GM19240 (cell line): ENCODE measurements around the gene PNKP.
A peak's percentile ranks its signal among the peaks of the same experiment; 100 is the strongest.

Experiments used
- DNase-seq: peaks from one replicate; pipeline ENCODE4 v3.0.0; 2011; ENCODE audit warnings: low spot score; ENCODE audit not compliant: insufficient read length

Gene PNKP

DNA sequence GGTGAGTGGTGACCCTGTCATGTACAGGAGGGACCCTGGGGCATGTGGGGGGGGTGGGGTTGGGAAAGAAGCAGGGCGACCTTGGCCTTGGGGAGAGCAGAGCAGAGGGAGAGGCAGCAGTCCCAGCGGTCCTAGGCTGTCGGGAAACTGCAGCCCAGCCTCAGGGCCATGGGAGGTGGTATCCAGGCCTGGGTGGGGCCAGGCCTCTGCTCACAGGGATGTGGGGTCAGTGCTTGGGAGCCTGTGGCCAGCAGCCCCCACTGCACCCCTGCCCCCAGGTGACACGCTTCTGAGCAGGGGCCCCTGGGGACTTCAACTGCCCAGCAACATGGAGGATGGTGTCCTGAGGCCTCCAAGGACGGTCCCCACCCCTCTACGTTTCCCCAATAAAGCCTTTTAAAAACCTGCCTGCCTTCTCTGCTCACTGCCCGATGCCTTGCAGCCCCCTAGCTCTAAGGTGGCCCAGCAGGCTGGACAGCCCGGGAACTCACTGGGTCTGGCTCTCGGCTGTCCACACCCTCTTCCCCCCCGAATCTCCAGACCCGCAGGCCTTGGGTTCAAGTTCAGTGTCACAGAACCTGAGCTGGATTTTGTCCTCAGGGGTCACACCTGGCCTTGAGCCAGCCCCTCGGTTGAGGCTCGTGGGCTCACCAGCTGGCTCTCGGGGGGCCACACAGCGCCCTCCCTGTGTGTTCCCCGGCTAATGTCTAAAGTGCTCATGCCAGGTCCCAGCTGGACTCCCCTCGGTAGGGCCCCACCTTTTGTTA, 6.9 kb downstream of the PNKP start:
- DNase-seq: no peak

DNA sequence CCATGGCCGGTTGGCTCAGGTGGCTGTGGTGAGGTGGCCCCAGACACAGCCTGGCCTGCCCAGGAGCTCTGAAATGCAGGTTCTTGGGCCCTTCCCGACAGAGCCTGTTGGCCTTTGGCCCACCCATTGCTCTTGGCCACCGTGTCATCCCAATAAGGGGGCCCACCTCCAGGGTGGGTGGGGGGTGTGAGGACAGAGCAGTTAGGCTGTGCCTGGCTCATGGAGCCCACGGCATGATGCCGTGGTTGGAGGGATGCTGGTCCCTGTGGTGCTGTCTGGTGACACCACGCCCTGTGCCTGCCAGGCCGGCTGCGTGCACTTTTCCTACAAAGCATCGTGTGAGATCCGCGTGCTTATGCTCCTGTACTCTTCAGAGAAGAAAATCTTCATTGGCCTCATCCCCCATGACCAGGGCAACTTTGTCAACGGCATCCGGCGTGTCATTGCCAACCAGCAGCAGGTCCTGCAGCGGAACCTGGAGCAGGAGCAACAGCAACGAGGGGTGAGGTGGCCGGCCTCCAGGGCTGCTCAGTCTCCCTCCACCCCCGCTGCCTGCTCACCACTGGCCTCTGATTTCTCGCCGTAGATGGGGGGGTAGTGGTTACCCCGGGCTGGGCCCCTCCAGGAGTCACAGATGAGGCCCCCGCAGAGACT, 7.6 kb downstream of the PNKP start:
- no peak for DNase-seq

- no peak for DNase-seq
Measured at GRCh38 chr19:49858088-49858985, 9.0 kb downstream of the PNKP start.

GRCh38 chr19:49857838-49858087, 9.6 kb downstream of the PNKP start:
- no peak for DNase-seq

GRCh38 chr19:49857061-49857837, 10.1 kb downstream of the PNKP start:
- DNase-seq: no peak

DNA sequence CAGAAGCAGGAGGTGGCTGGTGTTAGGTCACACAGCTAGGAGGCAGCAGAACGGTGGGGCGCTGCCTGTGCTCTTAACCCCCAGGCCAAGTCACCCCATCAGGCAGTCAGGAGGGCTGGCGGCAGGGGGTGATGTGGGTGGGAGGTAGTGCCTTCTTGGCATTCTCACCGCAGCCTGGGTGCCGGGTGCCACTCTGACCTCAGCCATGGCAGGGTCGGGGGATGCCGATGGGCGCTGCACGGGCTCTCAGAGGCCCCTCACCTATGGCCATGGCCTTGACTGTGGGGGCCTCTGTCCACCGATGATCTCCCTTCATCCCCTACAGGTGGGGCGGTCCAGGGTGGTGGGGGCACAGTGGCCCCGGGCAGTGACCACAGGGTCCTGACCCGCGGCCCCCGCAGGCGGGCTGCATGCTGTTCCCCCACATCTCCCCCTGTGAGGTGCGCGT, 10.8 kb downstream of the PNKP start:
- no peak for DNase-seq

DNA sequence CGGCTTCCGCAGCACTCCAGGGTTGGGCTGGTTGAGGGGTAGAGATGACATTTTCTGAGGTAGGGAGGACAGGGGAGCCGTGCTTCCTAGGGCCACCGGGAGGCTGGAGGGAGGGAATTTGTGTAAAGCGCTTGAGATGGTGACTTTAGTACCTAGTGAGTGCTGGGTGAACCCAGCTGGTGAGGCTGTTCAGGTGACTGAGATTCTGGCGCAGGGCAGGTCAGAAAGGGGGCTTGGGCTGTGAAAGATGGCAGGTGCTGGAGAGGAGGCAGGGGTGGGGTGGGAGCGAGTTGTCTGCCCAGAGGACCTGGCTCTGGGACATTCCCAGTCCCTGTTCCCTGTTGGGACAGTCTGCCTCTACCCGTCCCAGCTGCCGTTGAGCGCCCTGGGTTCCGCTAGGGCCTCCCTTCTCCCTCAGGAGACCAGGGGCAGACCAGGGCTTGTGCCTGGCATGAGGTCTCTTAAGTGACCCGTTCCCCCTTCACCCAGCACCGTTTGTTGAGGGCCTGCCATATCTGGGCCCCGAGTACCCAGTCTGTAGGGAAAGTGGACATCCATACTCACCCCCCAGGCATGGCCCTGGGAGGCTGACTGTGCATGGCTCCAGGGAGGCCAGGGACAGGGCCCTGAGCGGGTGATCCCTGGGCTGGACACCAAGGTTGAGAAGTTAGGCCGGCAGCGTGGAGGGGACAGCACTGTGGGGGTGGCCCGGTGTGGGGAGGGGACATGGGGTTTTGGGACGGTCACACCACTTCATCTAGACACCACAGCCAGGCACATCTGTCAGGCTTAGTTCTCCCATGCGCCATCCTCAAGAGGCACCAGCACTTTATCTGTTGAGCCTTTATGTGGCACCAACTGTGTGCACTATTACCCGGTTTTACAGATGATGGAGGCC, 11.5 kb downstream of the PNKP start:
- DNase-seq: no peak

- no peak for DNase-seq
Measured at GRCh38 chr19:49855277-49855675, 12.1 kb downstream of the PNKP start.

- DNase-seq: no peak
Measured at GRCh38 chr19:49854378-49855263, 12.8 kb downstream of the PNKP start.

DNA sequence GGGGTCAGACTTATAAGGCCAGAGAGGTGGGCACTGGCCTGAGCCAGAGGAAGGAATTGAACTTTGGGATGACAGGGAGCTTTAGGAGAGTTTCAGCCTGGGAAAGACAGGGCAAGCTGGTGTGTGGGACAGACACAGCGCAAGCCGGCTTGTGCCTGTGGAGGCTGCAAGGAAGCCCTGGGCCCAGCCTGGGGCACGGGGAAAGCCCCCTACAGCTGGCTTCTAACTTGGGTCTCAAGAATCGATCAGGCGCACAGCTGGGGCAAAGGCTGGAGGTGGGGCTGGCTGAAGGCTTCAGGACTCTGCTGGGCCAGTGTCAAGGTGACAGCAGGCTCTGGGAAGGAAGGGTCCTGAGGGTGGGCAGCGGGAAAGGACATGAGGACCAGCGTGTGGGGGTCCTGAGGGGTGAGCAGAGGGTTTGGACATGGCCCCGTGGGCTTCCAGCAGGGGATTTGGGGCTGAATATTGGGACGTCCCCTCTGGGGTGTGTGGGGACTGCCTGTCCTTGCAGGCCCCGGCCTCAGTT, 13.5 kb downstream of the PNKP start:
- DNase-seq: no peak

- no peak for DNase-seq
Measured at GRCh38 chr19:49852631-49853126, 14.7 kb downstream of the PNKP start.

- DNase-seq: no peak
Measured at GRCh38 chr19:49851456-49852259, 15.7 kb downstream of the PNKP start.

DNA sequence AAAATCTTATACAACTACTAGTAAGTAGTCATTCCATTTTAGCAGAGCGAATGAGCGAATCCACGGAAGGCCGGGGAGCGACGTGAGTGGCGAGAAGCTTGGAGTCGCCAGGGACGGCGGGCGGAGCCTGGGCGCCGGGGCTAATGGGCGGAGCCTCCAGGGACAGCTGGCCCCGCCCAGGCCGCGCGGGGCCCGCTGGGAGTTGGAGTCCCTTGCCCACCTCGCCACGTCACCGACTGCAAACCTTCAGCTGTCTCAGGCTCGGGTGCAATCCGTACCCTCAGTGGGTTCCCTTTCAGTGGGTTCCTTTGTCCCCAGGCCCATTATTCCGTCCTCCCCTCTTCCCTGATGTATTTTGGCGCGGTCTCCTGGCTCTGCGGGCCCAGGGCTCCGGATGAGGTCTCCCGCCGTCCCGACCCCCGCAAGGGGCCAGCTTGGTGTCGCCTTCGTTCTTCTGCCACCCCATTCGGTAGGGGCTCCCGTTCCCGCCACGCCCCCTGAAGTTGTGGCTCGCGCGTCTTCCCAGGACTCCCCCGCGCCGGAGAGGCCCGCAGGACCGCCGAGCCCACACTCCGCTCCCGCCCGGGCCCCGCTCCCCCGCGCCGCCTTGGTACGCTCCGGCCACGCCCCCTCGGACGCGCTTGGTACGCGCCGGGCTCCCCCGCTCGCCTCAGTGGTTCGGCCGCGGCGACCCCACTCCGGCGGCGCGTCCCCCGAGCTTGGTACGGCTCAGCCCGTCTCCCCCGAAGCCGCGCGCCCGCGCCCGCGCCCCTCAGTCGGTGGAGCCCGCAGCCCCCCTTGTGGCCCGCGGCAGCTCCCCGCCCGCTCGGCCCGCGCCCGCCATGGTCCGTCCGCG, 16.7 kb downstream of the PNKP start, which contains the start of gene PTOV1:
TSS of gene PTOV1 (plus strand) at position 673 of the 856 bp plus-strand sequence.
- peak; percentile 96 for DNase-seq

DNA sequence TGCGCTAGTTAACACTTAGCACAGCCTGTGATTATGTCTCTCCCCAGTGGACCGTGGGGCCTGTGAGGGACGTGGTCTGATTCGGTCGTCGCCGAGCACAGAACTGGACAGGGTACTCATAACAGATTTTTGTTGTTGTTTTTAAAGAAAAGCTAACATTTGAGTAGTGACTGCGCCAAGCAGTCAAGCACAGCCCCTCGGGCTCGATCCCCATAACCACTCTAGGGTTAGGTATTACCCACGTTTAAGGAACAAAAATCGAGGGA, 17.2 kb downstream of the PNKP start:
- no peak for DNase-seq

GRCh38 chr19:49849433-49850220, 17.7 kb downstream of the PNKP start:
- no peak for DNase-seq

GRCh38 chr19:49848938-49849337, 18.4 kb downstream of the PNKP start:
- DNase-seq: no peak
